ENCODE results near the gene PHACTR1.

GRCh38 chr6:13319891-13320564, 603.5 kb downstream of the PHACTR1 start:
- TF ChIP-seq EZH2 (IDR thresholded peaks at IDR 0.05; ENCODE audit: borderline replicate concordance, low read length), result no peak
- no peak for TF ChIP-seq CTCF (conservative IDR thresholded peaks at IDR 0.05 in 1 of 2, IDR thresholded peaks at IDR 0.05 in 1 of 2; ENCODE audit: extremely low read depth in 1 of 2, insufficient read depth in 1 of 2, low read depth in 1 of 2, low read length in 2 of 2)
